ENCODE data around the gene PFN3. TPM values are rescaled to one million over a fixed set of nuclear protein-coding genes. Genes with fewer than 3 reads are reported as not detected.

Gene PFN3
- total and polyA plus RNA-seq, 2 of the 13 experiments (the other 11 are each of a cell fraction or from before 2014, with no cell fraction given): not detected

DNA sequence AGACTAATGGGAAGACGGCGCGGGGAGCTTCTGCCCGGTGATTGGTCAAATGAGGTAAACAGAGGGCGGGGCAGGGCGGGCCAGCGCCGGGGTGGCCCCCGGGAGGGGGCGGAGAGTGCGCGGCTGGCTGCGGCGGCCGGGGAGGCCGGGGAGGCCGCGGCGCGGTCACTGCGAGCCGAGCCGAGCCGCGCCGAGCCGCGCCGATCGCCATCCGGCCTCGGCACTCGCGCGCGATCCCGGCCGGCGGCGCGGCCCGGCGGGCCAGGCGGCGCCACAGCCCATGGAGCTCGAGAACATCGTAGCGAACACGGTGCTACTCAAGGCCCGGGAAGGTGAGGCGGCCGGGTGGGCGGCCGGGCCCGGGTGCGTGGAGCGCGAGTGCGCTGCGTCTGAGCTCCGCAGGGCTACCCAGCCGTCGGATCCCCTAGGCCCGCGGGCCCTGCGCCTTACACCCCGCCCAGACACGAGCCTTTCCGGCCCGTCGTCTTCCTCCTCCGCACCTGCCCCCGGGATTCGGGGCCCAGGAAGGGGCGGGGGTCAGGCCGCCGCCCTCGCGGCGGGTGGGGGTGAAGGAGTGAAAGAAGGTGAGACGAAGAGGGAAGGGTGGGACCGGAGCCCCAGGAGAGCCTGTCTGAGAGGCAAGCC lies 26.2 kb upstream of the PFN3 start, which contains the start of gene GRK6 (continued):
- TF ChIP-seq, protein P1, sequence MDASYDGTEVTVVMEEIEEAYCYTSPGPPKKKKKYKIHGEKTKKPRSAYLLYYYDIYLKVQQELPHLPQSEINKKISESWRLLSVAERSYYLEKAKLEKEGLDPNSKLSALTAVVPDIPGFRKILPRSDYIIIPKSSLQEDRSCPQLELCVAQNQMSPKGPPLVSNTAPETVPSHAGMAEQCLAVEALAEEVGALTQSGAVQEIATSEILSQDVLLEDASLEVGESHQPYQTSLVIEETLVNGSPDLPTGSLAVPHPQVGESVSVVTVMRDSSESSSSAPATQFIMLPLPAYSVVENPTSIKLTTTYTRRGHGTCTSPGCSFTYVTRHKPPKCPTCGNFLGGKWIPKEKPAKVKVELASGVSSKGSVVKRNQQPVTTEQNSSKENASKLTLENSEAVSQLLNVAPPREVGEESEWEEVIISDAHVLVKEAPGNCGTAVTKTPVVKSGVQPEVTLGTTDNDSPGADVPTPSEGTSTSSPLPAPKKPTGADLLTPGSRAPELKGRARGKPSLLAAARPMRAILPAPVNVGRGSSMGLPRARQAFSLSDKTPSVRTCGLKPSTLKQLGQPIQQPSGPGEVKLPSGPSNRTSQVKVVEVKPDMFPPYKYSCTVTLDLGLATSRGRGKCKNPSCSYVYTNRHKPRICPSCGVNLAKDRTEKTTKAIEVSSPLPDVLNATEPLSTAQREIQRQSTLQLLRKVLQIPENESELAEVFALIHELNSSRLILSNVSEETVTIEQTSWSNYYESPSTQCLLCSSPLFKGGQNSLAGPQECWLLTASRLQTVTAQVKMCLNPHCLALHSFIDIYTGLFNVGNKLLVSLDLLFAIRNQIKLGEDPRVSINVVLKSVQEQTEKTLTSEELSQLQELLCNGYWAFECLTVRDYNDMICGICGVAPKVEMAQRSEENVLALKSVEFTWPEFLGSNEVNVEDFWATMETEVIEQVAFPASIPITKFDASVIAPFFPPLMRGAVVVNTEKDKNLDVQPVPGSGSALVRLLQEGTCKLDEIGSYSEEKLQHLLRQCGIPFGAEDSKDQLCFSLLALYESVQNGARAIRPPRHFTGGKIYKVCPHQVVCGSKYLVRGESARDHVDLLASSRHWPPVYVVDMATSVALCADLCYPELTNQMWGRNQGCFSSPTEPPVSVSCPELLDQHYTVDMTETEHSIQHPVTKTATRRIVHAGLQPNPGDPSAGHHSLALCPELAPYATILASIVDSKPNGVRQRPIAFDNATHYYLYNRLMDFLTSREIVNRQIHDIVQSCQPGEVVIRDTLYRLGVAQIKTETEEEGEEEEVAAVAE (CRISPR knock-in tag; IDR thresholded peaks at IDR 0.05; ENCODE audit: borderline replicate concordance): no peak
- no peak for TF ChIP-seq ZSCAN30 (CRISPR knock-in tag; IDR thresholded peaks at IDR 0.05)
- no peak; the same call in 1 of the 2 replicates for TF ChIP-seq ZNF773 (CRISPR knock-in tag; IDR thresholded peaks at IDR 0.05; ENCODE audit: borderline replicate concordance)
- TF ChIP-seq, protein P2, sequence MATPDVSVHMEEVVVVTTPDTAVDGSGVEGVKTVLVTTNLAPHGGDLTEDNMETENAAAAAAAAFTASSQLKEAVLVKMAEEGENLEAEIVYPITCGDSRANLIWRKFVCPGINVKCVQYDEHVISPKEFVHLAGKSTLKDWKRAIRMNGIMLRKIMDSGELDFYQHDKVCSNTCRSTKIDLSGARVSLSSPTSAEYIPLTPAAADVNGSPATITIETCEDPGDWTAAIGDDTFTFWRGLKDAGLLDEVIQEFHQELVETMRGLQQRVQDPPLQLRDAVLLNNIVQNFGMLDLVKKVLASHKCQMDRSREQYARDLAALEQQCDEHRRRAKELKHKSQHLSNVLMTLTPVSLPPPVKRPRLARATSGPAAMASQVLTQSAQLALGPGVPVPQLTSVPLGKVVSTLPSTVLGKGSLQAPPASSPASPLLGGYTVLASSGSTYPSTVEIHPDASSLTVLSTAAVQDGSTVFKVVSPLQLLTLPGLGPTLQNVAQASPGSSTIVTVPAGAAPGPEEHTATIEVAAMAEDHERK (CRISPR knock-in tag; IDR thresholded peaks at IDR 0.05; ENCODE audit: low read depth): no peak
- no peak for TF ChIP-seq ZNF891 (CRISPR knock-in tag; IDR thresholded peaks at IDR 0.05)
- no peak for TF ChIP-seq FOXC1 (CRISPR knock-in tag; IDR thresholded peaks at IDR 0.05; ENCODE audit: borderline replicate concordance)
- no peak for TF ChIP-seq KAT8 (CRISPR knock-in tag; IDR thresholded peaks at IDR 0.05)
- TF ChIP-seq RARG (CRISPR knock-in tag; IDR thresholded peaks at IDR 0.05; ENCODE audit: low read depth): no peak
- TF ChIP-seq, protein P3, sequence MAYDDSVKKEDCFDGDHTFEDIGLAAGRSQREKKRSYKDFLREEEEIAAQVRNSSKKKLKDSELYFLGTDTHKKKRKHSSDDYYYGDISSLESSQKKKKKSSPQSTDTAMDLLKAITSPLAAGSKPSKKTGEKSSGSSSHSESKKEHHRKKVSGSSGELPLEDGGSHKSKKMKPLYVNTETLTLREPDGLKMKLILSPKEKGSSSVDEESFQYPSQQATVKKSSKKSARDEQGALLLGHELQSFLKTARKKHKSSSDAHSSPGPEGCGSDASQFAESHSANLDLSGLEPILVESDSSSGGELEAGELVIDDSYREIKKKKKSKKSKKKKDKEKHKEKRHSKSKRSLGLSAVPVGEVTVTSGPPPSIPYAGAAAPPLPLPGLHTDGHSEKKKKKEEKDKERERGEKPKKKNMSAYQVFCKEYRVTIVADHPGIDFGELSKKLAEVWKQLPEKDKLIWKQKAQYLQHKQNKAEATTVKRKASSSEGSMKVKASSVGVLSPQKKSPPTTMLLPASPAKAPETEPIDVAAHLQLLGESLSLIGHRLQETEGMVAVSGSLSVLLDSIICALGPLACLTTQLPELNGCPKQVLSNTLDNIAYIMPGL (CRISPR knock-in tag; IDR thresholded peaks at IDR 0.05; ENCODE audit: borderline replicate concordance in 1 of 2, low read depth in 1 of 2): 0 out of 4 replicates have a peak, but pooled peaks of 1 of the 2 experiments have one; percentile 6
- TF ChIP-seq, protein P4, sequence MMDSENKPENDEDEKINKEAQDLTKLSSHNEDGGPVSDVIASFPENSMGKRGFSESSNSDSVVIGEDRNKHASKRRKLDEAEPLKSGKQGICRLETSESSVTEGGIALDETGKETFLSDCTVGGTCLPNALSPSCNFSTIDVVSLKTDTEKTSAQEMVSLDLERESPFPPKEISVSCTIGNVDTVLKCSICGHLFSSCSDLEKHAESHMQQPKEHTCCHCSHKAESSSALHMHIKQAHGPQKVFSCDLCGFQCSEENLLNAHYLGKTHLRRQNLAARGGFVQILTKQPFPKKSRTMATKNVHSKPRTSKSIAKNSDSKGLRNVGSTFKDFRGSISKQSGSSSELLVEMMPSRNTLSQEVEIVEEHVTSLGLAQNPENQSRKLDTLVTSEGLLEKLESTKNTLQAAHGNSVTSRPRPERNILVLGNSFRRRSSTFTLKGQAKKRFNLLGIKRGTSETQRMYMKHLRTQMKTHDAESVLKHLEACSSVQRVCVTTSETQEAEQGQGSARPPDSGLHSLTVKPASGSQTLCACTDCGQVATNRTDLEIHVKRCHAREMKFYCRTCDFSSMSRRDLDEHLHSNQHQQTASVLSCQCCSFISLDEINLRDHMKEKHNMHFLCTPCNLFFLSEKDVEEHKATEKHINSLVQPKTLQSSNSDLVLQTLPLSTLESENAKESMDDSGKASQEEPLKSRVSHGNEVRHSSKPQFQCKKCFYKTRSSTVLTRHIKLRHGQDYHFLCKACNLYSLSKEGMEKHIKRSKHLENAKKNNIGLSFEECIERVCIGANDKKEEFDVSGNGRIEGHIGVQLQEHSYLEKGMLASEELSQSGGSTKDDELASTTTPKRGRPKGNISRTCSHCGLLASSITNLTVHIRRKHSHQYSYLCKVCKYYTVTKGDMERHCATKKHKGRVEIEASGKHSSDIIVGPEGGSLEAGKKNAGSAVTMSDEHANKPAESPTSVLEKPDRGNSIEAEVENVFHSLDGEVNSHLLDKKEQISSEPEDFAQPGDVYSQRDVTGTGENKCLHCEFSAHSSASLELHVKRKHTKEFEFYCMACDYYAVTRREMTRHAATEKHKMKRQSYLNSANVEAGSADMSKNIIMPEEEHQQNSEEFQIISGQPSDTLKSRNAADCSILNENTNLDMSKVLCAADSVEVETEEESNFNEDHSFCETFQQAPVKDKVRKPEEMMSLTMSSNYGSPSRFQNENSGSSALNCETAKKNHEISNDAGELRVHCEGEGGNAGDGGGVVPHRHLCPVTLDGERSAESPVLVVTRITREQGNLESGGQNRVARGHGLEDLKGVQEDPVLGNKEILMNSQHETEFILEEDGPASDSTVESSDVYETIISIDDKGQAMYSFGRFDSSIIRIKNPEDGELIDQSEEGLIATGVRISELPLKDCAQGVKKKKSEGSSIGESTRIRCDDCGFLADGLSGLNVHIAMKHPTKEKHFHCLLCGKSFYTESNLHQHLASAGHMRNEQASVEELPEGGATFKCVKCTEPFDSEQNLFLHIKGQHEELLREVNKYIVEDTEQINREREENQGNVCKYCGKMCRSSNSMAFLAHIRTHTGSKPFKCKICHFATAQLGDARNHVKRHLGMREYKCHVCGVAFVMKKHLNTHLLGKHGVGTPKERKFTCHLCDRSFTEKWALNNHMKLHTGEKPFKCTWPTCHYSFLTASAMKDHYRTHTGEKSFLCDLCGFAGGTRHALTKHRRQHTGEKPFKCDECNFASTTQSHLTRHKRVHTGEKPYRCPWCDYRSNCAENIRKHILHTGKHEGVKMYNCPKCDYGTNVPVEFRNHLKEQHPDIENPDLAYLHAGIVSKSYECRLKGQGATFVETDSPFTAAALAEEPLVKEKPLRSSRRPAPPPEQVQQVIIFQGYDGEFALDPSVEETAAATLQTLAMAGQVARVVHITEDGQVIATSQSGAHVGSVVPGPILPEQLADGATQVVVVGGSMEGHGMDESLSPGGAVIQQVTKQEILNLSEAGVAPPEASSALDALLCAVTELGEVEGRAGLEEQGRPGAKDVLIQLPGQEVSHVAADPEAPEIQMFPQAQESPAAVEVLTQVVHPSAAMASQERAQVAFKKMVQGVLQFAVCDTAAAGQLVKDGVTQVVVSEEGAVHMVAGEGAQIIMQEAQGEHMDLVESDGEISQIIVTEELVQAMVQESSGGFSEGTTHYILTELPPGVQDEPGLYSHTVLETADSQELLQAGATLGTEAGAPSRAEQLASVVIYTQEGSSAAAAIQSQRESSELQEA (CRISPR knock-in tag; IDR thresholded peaks at IDR 0.05; ENCODE audit: not compliant biosample characterization): no peak
- no peak for TF ChIP-seq ETV6 (CRISPR knock-in tag; conservative IDR thresholded peaks at IDR 0.05)
- TF ChIP-seq NFKB2 (CRISPR knock-in tag; IDR thresholded peaks at IDR 0.05; ENCODE audit: borderline replicate concordance): 0 out of 2 replicates have a peak, but pooled peaks have one; percentile 38

All from HepG2 (cell line).